ENCODE measurements around the gene OR6S1. TPM values are rescaled to one million over a fixed set of nuclear protein-coding genes. Genes with fewer than 3 reads are reported as not detected.

OR6S1 gene
- total RNA-seq, 2 experiments from 2014 or later = not detected

DNA sequence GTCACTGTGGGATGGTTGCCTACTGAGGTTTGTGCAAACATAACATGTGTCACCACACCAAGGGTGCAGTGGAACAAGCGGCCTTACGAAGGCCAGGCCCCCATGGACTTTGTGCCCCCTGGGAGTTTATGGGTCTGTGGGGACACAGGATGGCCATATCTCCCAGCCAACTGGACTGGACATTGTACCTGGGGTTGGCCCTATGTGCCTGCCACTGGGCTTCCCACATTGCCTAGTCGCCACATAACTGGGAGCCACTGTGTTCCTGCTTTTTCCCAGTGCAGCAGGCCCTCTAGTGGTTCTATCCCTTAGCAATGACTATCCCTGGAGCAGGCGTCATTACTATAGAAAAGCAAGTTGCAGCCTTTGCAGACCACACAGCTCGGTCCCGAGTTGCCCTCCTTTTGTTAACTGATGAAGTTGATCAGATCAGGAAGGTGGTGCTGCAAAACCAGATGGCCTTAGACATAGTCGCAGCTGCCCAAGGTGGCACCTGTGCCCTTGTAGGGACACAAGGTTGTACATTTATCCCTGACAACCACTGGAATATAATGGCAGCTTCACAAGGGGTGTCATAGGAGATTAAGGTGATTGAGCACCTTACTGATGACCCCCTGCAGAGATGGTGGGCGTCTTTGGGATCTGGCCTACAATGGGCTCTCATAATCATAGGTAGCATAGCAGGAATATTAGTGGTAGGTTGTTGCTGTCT, 35.1 kb downstream of the OR6S1 start:
- no peaks in the 10 kb centered on the region for H4K20me1 ChIP-seq (ENCODE audit: insufficient read depth, low read length)
- no peaks in the 10 kb centered on the region for H3K79me2 ChIP-seq (ENCODE audit: insufficient read depth, low read depth, low read length)
- BruUV-seq (replicated peaks) = no TSS peak
- POLR2A ChIA-PET = interaction anchor here (2.6 kb wide), 1 partner anchor 279 kb away, joined by 11 read pairs; no protein-coding TSS in a partner anchor
- CTCF ChIA-PET (ENCODE audit: unreplicated experiment) = no interaction called here
- no peak overlapping the region for H3K4me3 ChIP-seq (ENCODE audit: low read depth, low read length, poor library complexity, severe bottlenecking)
- intact Hi-C loops (cut with micrococcal nuclease; ENCODE audit: unreplicated experiment) = no loop called here
- no peaks in the 10 kb centered on the region for H3K9me2 ChIP-seq (ENCODE audit: insufficient read depth, low read length)
- TF ChIP-seq, protein P1, sequence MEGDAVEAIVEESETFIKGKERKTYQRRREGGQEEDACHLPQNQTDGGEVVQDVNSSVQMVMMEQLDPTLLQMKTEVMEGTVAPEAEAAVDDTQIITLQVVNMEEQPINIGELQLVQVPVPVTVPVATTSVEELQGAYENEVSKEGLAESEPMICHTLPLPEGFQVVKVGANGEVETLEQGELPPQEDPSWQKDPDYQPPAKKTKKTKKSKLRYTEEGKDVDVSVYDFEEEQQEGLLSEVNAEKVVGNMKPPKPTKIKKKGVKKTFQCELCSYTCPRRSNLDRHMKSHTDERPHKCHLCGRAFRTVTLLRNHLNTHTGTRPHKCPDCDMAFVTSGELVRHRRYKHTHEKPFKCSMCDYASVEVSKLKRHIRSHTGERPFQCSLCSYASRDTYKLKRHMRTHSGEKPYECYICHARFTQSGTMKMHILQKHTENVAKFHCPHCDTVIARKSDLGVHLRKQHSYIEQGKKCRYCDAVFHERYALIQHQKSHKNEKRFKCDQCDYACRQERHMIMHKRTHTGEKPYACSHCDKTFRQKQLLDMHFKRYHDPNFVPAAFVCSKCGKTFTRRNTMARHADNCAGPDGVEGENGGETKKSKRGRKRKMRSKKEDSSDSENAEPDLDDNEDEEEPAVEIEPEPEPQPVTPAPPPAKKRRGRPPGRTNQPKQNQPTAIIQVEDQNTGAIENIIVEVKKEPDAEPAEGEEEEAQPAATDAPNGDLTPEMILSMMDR (conservative IDR thresholded peaks at IDR 0.05; ENCODE audit: low read length) = peak; percentile 59
- no peak for TF ChIP-seq EZH2phosphoT487 (IDR thresholded peaks at IDR 0.05; ENCODE audit: borderline replicate concordance, low read depth, low read length)
- DNase-seq (ENCODE audit: low spot score) = no peak
- no peak overlapping the region for H3K27ac ChIP-seq (ENCODE audit: low read depth, low read length, poor library complexity, severe bottlenecking)
- no peak overlapping the region for H3K4me2 ChIP-seq (ENCODE audit: low read length)
- H2AFZ ChIP-seq (ENCODE audit: low read length) = no peak overlapping the region
- H3K36me3 ChIP-seq (ENCODE audit: insufficient read depth, low read length) = no peaks in the 10 kb centered on the region
- no peaks in the 10 kb centered on the region for H3K9me3 ChIP-seq (ENCODE audit: low read length)
- peaks cover 17% of the 10 kb centered on the region for H3K4me1 ChIP-seq (ENCODE audit: insufficient read depth, low read length, poor library complexity, severe bottlenecking)

DNA sequence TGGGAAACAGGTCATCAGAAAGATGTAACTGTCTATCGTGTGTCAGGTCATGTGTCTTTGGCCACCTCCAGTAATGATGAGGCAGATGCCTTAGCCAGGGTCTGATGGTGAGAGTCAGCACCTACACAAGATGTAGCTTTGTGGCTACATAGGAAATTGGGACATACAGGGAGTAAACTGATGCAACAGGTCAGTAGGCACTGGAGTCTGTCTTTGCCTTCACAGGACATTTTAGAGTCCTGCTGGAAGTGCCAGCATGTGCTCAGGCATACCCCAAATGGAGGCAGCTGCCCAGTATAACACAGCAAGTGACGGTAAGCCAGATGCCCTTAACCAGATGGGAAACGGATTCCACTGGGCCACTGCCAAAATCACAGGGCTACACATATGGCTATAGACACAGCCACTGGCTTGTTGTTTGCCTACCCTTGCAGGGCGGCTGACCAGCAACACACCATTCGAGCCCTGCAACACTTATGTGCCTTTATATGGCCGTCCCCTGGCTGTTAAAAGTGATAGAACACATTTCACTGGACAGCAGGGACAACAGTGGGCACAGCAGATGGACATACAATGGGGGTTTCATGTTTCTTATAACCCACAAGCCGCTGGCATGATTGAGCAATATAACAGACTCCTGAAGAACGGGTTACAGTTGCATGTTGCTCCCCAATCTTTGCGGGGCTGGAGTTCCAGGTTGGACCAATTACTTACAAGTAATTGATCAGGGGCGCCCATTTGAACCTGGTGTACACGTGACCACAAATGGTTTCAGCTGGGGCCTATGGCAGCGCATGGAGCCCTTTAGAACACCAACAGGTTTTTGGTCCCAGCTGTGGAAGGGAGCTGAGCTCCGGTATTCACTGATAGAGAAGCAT, 37.4 kb downstream of the OR6S1 start:
- ChIA-PET CTCF (ENCODE audit: unreplicated experiment) (interaction anchor here (0.5 kb wide), 1 partner anchor 419 kb away, joined by 3 read pairs; no protein-coding TSS in a partner anchor), POLR2A (interaction anchor here (0.6 kb wide), 1 partner anchor 58 kb away, joined by 4 read pairs; no protein-coding TSS in a partner anchor)
- Histone ChIP-seq H3K4me1 (ENCODE audit: insufficient read depth, low read length, poor library complexity, severe bottlenecking) (peaks cover 6% of the 10 kb centered on the region), H3K4me2 (ENCODE audit: low read length) (no peak overlapping the region), H3K36me3 (ENCODE audit: insufficient read depth, low read length) (no peaks in the 10 kb centered on the region), H3K4me3 (ENCODE audit: low read depth, low read length, poor library complexity, severe bottlenecking) (no peak overlapping the region), H2AFZ (ENCODE audit: low read length) (no peak overlapping the region), H3K27ac (ENCODE audit: low read depth, low read length, poor library complexity, severe bottlenecking) (no peak overlapping the region), H4K20me1 (ENCODE audit: insufficient read depth, low read length) (no peaks in the 10 kb centered on the region), H3K79me2 (ENCODE audit: insufficient read depth, low read depth, low read length) (no peaks in the 10 kb centered on the region), H3K9me3 (ENCODE audit: low read length) (no peaks in the 10 kb centered on the region), H3K9me2 (ENCODE audit: insufficient read depth, low read length) (no peaks in the 10 kb centered on the region)
- TF ChIP-seq EZH2phosphoT487 (IDR thresholded peaks at IDR 0.05; ENCODE audit: borderline replicate concordance, low read depth, low read length) = no peak
- TF ChIP-seq, protein P1 (conservative IDR thresholded peaks at IDR 0.05; ENCODE audit: low read length) = no peak
- no TSS peak for BruUV-seq (replicated peaks)
- DNase-seq (ENCODE audit: low spot score) = no peak
- intact Hi-C loops (cut with micrococcal nuclease; ENCODE audit: unreplicated experiment) = no loop called here
